ENCODE results near the gene CREBRF.
"Not testable (repeated sequence)": the region's sequence is repeated elsewhere in the genome, so short reads cannot be mapped to it uniquely, and the experiment has no call there.

CREBRF gene

DNA sequence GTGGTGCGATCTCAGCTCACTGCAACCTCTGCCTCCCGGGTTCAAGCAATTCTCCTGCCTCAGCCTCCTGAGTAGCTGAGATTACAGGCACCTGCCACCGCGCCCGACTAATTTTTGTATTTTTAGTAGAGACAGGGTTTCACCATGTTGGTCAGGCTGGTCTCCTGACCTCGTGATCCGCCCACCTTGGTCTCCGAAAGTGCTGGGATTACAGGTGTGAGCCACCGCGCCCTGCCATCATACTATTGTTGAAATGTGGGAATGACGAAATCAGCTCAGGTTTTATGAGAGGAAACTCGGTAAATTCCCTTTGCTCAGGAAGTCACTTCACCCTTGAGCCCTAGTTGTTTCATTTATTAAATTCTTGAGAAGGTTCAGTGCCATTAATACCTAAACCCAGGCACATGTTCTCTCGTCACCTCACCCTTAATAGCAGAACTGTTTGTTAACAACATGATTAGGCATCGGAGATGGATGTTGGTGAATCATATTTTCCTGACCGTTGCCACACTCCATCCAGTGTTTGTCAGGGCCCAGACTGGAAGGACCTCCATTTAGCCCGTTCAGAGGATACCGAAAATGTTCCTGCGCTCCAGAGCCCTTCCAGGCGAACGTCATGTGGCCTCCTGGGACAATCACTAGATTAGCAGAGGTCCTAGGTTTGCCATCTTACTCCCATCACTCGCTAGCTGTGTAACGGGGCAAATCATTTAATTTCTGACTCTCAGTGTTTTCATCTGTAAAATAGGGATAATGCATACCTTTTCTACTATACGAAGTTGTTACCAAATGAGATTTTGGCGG, 20.0 kb upstream of the CREBRF start:
- no peak for DNase-seq

DNA sequence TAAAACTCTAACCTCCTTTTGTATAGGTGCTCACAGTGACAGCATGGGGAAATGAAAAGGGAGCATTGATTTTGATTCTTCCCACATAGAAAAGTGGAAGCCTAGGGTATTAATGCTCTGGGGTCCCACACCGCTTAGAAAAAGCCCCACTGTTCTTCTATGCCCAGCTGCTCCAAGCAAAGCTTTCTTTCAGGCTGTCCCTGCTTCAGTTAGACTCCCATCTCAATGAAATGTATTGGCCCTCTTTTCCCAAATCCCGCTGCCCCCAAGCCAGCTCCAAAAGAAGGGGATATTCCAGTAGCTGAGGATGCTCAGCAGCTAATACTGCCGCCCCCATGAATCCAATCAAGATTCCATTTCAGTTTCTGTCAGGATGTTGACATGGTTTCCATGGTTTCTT, 17.0 kb upstream of the CREBRF start:
- no peak for DNase-seq

DNA sequence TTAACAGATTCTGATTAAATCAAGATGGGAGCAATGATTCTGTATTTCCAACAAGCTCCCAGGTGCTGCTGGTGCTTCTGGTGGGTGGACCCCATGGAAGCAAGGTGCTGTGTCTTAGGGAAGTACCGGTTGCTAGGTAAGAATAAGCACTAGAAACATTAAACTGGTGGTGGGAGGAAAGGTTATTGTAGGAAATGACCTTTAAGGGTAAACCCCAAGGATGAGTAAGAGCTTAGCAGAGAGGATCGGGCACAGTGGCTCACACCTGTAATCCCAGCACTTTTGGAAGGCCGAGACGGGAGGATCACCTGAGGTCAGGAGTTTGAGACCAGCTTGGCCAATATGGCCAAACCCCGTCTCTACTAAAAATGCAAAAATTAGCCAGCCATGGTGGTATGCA, 16.2 kb upstream of the CREBRF start:
- no peak for DNase-seq

DNA sequence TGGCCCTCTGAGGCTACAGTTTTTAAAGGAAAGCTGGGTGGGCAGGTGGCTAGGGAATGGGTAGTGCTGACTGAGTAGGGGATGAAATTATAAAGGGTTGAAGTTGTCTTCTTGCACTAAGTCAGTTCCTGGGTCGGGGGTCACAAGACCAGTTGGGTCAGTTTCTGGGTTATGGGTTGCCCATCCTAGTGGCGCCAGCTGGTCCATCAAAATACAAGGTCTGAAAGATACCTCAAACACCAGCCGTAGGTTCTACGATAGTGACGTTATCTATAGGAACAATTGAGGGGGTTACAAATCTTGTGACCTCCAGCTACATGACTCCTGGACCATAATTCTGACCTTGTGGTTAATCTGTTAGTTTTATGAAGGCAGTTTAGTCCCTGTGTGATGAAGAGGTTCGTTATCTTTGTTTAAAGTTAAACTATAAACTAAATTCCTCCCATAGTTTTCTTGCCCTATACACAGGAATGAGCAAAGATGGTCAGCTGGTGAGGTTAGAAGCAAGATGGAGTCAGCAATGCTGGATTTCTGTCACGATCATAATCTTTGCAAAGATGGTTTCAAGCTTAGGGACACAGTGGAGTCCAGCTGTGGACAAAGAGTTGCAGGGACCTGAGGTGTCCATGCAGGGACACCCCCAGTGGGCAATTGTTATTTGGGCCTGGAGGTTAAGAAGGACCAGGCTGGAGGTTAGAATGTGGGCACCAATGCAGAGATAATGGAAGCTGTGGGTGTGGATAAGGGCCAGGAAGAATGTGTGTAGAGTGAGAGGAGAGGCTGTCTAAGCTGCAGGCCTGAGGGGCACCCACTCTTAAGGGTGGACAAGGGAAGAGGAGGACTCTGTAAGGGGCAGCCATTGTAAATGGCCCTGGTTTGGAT, 14.0 kb upstream of the CREBRF start:
- DNase-seq = no peak

DNA sequence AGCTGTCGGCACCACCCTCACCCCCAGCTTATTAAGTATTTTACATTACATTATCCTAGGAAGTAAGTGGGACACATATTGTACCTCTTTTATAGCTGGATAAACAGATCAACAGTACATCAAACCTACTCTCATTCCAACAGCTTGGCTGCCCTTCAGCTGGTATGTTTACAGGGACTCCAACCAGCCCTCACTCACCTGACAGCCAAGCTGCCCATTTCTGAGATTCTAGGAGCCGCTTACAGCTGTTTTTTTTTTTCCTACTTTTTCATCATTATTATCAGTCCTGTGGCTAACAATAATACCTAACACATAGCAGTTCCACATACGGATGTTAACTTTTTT, 13.4 kb upstream of the CREBRF start:
- no peak for DNase-seq

DNA sequence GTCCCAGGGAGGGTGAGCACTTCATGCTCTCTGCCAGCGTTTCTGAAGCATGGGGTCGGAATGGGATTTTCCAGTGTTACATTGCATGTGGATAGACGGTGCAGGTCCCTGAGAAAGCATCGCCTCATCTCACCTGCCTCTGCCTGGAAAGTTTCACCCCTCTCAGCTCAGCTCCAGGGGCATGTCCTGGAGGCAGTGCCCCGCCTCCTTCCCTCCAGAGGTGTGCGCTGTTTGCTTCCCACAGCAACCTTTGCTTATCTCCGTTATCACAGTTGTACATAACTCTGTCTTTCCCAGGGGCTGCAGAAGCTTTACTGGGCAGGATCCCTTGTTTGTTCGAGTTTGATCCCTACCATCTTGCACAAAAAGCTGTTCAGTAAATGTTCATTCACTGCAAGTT, 10.7 kb upstream of the CREBRF start:
- no peak for DNase-seq

DNA sequence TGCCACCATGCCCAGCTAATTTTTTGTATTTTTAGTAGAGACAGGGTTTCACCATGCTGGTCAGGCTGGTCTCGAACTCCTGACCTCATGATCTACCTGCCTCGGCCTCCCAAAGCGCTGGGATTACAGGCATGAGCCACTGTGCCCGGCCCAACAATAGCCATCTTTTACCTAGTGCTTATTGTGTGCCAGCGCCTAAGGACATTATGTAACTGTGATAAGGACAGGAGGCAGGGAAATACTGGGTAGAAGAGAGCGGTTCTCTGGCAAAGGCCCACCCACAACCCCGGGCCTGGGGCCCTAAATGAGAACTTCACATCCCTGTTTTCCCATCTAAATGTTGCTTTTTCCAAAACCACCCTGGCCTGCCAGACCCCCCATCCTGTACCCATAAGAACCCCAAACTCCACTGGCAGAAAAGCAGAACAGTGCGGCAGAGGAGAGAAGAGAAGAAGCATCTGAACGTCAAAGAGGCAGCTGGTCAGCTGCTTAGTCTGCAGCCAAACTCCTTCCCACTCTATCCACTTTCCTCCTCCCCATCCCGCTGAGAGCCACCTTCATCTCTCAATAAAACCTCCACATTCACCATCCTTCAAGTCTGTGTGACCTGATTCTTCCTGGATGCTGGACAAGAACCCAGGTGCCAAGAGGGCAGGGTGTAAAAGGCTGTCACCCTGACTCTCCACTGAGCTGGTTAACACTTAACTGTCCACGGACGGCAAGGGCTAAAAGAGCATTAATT, 8.9 kb upstream of the CREBRF start:
- not testable (repeated sequence) for DNase-seq

DNA sequence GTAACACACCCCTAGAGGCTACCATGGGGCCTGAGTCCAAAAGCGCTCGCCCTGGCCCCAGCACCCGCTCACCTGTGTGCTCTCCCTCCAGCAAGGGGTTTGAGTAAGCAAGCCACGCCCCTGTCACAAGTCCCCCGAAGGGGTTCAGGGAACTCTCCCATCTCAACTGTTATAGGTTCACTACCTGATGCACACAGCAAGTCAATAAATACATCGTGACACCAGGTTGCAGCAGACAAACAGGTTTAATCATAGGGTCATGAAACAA, 8.4 kb upstream of the CREBRF start:
- no peak for DNase-seq

DNA sequence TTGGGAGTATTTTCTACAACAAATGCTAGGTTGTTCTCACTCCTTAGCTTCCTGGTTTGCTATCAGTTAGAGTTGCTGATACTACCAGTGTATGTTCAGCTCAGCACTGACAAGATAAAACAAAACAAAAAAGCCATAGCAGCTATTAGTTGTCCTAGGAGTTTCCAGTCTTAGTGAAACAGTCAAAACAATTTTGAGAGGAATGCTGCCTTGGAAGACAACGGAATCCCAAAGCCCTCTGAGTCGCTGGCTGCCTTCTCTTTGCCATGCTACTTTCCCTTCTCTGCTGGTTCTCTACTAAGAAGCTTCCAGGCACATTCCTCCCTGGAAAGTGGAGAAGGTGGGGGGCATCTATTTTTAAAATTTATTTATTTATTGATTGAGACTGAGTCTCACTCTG, 5.4 kb upstream of the CREBRF start:
- no peak for DNase-seq

DNA sequence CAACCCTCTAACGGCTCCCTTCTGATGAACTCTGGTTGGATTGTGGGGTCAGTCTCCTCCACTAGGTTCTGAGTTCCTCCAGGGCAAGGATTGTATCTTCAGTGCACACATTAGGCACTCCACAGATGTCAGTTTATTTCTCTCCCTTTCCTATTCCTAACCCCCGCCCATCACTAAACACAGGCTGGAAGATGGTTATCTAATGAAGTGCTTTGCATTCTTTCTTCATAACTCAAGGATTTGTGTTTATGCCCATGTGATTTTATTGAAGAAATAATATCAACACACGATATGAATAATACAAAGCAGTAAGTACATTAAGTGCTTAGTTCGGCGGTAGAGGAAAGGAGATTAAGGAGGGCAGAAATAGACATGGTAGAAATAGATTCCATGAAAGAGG, 4.4 kb upstream of the CREBRF start:
- DNase-seq = no peak

DNA sequence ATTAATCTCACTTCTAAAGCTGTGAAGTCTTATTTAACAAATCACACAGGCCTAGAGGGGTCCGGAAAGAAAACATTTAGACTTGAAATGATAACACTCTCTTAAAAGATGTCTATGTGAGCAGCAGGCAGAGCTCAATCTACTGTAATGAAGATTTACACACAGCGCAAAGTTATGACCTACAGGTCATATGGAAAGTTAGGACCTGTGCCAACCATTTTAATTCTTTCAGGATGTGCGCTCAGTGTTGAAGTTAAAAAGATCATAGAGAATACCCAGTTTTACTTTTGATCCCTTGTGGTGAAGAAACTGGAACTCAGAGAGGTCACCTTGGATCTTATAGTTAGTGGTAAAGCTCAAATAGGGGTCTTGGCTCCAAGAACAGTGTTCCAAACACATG, 3.1 kb upstream of the CREBRF start:
- DNase-seq = no peak

DNA sequence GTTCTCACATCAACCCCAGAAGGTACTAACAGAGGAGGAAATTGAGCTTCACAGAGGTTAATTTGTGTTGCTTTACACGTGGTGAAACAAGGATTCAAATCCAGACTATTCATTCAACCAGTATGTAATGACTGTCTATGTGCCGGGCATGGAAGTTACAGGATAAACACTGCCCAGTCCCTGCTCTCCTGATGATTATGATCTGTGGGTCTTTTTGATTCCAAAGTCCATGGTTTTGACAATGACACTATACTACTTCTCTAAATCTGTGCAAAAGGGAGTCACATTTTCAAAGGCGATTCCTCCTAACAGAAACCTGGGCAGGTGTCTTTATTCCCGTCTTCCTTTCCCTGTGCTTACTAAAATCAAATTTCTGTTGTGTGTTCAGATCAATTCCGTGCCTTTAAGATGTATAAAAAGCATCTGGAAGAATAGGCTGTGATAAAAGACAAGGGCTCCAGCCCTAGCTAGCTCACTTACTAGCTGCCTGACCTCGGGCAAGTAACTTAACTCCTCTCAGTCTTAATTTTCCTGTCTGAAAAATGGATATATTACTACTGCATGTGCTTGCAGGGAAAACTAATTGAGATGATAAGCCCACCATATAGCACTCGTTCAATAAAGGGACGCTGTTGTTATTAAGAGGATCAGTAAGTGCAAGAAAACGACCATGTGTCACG, 970 bp upstream of the CREBRF start:
- DNase-seq = no peak

DNA sequence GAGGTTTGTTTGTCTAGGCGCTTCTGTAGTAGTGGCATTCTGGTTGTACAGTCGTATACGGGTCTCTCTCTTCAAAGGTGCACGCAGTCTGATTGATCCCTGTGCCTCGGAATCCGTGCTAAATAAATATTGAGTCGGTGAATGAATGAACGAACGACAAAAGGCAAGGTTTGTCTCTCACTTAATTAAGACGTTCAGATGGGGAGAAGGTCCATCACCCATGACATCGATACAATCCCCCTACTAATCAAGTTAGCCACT, 500 bp upstream of the CREBRF start:
- DNase-seq = no peak

DNA sequence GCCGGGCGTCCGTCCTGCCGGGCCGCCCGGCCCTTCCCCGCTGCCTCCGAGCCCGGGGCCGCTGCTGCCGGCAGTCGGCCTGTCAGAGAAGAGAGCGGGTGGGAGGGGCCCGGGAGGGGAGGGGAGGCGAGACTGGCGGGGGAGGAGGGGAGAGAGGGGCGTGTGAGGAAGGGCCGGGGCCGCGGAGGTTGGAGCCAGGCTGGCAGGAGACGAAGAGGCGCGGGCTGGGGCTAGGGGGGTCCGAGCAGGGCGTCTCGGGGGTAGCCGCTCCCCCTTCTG, 570 bp downstream of the CREBRF start:
- DNase-seq = peak; percentile 91

DNA sequence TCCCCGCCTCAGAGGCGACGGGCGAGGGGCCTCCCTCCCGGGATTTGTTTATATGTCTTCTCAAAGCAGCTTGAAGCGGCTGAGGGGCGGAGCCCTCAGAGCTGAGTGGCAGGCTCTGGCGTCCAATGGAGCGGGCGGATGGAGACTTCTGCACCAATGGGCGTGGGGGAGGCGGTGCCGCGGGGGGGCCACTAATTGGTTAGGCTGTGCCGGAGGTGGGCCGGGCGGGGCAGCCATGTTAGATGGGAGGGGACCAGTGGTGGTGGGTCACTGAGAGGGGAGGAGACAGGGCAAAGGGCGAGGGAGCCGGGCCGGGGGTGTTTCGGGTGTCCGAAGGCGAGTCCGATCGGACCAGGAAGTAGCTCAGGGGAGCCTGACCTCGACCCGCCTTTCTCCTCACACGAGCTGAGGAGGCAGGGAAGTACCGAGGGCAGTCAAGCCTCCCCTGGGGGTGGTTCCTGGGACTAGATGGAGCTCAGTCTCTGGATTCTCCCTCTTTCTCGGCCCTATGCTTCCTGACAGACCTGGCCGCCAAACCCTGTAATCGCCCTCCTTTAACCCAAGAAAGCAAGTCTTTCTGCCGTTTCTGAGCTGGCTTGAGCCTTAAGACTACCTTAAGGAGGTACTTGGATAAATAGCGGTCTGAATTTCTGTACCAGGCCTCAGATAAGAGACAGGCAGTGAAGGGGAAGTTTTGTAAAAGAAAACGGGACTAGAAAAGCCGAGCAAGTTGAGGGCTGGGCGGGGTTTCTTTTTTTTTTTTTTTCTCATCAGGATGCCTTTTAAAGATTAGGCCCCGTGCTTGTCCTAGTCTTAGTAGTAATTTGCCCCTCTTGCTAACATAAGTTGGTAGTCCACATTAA, 1.1 kb downstream of the CREBRF start:
- DNase-seq = peak; percentile 99

DNA sequence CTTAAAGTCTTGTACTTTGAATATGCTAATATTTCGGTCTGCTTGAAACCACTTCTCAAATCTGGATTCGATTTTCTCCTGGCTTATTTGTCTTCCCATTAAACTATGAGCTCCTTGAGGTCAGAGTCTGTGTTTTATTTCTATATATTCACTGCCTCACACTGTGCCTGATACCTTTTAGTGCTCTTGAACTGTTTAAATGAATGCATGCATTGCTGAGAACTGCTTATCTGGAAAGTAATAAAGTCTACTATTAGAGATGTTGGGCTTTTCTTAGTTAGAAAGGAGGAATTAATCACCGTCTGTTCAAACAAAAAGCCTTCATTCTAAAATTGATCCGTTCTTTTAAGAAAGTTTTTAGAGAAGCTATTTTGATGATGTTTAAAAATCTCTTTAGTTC, 6.0 kb downstream of the CREBRF start:
- DNase-seq = no peak

DNA sequence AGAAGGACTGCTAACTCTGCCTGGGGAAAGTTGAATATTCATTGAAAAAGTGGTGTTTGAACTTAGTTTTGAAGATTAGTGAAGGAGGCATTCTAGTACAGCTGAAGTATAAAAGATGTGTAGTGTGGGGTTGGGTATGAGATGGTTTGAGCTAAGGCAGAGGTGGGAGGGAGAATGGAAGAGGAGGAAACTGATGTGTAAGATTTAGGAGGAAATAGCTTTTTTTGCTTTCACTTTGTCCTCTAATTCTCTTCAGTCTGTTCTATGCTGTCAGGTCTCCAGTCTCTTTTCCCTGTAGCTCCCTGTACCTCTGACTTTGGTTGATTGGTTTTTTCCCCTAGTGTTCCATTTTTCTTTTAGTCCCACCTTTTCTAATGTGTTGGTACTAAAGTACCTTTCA, 9.0 kb downstream of the CREBRF start:
- DNase-seq = no peak

DNA sequence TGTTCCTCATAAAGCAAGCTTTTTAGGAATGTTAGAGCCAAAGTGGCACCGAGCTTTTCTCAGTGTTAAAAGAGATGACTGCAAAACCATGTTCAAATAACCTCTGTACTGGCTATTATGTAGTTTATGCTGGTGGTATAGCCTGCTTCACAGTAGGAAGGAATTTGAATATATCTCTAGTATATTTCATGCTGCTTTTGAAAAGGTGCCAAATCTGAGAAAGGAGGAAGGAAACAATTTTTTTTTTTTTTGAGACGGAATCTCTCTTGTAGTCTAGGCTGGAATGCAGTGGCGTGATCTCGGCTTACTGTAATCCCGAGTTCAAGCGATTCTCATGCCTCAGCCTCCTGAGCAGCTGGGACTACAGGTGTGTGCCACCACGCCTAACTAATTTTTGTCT, 13.5 kb downstream of the CREBRF start:
- no peak for DNase-seq

DNA sequence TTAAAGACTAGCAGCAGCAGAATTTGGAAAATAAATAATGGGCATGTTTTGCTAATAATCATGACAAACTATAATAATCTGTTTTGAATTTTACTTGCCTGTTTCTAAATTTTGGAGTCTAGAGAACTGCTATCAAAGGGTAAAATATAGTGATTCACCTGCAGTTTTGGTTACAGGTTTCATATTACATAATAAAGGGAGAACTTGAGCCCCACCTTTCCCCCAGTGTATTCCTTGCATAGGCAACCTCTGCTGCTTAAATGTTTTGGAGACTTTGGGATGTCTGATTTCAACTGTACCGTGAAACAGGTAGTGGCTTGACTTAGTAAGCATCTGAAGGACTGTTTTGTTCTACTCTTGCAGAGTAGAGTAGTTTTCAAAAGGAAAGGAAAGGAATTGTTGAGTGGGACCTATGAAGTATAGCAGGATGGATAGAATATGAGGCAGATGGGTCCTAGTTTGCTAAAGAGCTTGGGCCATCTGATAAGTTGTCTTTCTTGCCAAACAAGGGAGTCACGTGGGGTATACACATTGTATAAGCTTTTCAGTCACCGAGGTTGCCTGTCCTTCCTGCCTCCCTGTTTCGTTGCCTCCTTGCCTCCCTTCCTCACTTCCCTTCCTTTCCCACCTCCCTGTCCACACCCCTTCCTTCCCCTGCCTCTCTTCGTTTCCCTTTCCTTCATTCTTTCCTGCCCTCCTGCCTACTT, 19.1 kb downstream of the CREBRF start:
- DNase-seq = no peak

DNA sequence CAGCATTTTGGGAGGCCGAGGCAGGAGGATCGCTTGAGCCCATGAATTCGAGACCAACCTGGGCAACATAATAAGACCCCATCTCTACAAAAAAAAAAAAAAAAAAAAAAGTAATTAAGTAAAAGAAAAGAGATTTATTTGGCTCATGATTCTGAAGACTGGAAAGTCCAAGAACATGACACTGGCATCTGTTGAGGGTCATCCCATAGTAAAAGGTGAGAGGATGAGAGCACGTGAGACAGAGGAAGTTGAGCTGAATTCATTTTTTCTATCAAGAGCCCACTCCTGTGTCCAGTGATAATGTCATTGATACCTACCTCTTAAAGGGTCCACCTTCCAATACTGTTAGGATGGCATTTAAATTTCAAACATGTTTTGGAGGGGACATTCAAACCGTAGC, 19.8 kb downstream of the CREBRF start:
- no peak for DNase-seq

DNA sequence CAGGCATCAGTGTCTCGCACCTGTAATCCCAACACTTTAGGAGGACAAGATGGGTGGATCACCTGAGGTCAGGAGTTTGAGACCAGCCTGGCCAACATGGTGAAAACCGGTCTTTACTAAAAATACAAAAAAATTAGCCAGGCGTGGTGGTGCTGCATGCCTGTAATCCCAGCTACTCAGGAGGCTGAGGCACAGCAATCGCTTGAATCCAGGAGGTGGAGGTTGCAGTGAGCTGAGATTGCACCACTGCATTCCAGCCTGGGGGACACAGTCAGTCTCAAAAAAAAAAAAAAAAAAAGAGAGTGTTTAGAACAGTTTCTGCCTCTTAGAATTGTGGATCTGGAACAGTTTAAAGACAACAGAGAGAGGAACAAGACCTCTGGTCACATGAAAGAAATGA, 20.3 kb downstream of the CREBRF start:
- DNase-seq = not testable (repeated sequence)

DNA sequence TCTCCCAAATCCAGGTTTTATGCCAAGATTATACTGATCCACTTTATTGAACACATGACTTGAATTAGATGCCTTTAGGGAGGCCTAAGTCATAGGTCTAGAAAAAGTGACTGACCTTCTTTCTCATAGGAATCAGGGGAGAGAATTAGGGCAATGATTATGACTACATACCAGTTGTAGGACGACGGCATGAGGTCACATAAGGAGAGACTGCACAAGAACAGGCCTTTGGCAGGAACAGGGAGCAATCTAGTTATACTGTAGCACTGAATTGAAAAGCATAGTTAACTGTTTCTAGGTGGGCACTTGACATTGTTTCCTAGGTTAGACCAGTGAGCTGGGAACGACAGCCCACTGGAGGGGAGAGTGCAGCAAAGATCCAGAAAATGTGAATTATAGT, 22.7 kb downstream of the CREBRF start:
- DNase-seq = no peak
